ENCODE measurements around the gene CCR4. TPM values are rescaled to one million over a fixed set of nuclear protein-coding genes. Genes with fewer than 3 reads are reported as not detected.
"Not testable (repeated sequence)": the region's sequence is repeated elsewhere in the genome, so short reads cannot be mapped to it uniquely, and the experiment has no call there.

CCR4 gene
- total and polyA plus RNA-seq, 4 donors, result 0.08 to 0.20 (median 0.14) TPM

- DNase-seq (ENCODE audit: low read depth in 4 of 6, low spot score in 6 of 6), result no peak
- H3K36me3 ChIP-seq (ENCODE audit: control insufficient read depth, insufficient read depth, low read length), result no peaks in the 10 kb centered on the region
- no peak overlapping the region for H3K27ac ChIP-seq (ENCODE audit: low read depth, low read length)
- WGBS (ENCODE audit: insufficient coverage), result no CpG with 5 or more reads among the region's 1 CpG
- H3K4me3 ChIP-seq (ENCODE audit: low read depth, low read length), result no peak overlapping the region
- no peaks in the 10 kb centered on the region for H3K27me3 ChIP-seq (ENCODE audit: control insufficient read depth, insufficient read depth, low read length)
- no peaks in the 10 kb centered on the region for H3K4me1 ChIP-seq (ENCODE audit: control insufficient read depth, insufficient read depth, low read length)
- H3K9me3 ChIP-seq (ENCODE audit: control insufficient read depth, insufficient read depth, low read length), result no peaks in the 10 kb centered on the region
Measured at GRCh38 chr3:32973982-32974381, 22.5 kb downstream of the CCR4 start.

- Histone ChIP-seq H3K4me1 (ENCODE audit: control insufficient read depth, insufficient read depth, low read length) (no peaks in the 10 kb centered on the region), H3K27me3 (ENCODE audit: control insufficient read depth, insufficient read depth, low read length) (no peaks in the 10 kb centered on the region), H3K36me3 (ENCODE audit: control insufficient read depth, insufficient read depth, low read length) (no peaks in the 10 kb centered on the region), H3K9me3 (ENCODE audit: control insufficient read depth, insufficient read depth, low read length) (no peaks in the 10 kb centered on the region), H3K4me3 (ENCODE audit: low read depth, low read length) (no peak overlapping the region), H3K27ac (ENCODE audit: low read depth, low read length) (no peak overlapping the region)
- WGBS (ENCODE audit: insufficient coverage), result 95% methylated on average over 5 of the region's 6 CpGs
- DNase-seq (ENCODE audit: low read depth in 4 of 6, low spot score in 6 of 6), result no peak
Measured at GRCh38 chr3:32975891-32976595, 24.6 kb downstream of the CCR4 start.

GRCh38 chr3:32977861-32978260, 26.4 kb downstream of the CCR4 start:
- Histone ChIP-seq H3K27ac (ENCODE audit: low read depth, low read length) (no peak overlapping the region), H3K9me3 (ENCODE audit: control insufficient read depth, insufficient read depth, low read length) (no peaks in the 10 kb centered on the region), H3K4me1 (ENCODE audit: control insufficient read depth, insufficient read depth, low read length) (no peaks in the 10 kb centered on the region), H3K36me3 (ENCODE audit: control insufficient read depth, insufficient read depth, low read length) (no peaks in the 10 kb centered on the region), H3K4me3 (ENCODE audit: low read depth, low read length) (no peak overlapping the region), H3K27me3 (ENCODE audit: control insufficient read depth, insufficient read depth, low read length) (no peaks in the 10 kb centered on the region)
- WGBS (ENCODE audit: insufficient coverage), result 74% methylated on average over 5 of the region's 10 CpGs
- no peak for DNase-seq (ENCODE audit: low read depth in 4 of 6, low spot score in 6 of 6)

- no peak overlapping the region for H3K27ac ChIP-seq (ENCODE audit: low read depth, low read length)
- no peaks in the 10 kb centered on the region for H3K9me3 ChIP-seq (ENCODE audit: control insufficient read depth, insufficient read depth, low read length)
- H3K4me3 ChIP-seq (ENCODE audit: low read depth, low read length), result no peak overlapping the region
- no peaks in the 10 kb centered on the region for H3K27me3 ChIP-seq (ENCODE audit: control insufficient read depth, insufficient read depth, low read length)
- 100% methylated on average over 1 of the region's 5 CpGs for WGBS (ENCODE audit: insufficient coverage)
- H3K36me3 ChIP-seq (ENCODE audit: control insufficient read depth, insufficient read depth, low read length), result no peaks in the 10 kb centered on the region
- no peaks in the 10 kb centered on the region for H3K4me1 ChIP-seq (ENCODE audit: control insufficient read depth, insufficient read depth, low read length)
- DNase-seq (ENCODE audit: low read depth in 4 of 6, low spot score in 6 of 6), result no peak
Measured at GRCh38 chr3:32978331-32978730, 26.9 kb downstream of the CCR4 start.

- H3K4me3 ChIP-seq (ENCODE audit: low read depth, low read length), result no peak overlapping the region
- no peaks in the 10 kb centered on the region for H3K27me3 ChIP-seq (ENCODE audit: control insufficient read depth, insufficient read depth, low read length)
- no peaks in the 10 kb centered on the region for H3K36me3 ChIP-seq (ENCODE audit: control insufficient read depth, insufficient read depth, low read length)
- DNase-seq (ENCODE audit: low read depth in 4 of 6, low spot score in 6 of 6), result no peak
- H3K27ac ChIP-seq (ENCODE audit: low read depth, low read length), result no peak overlapping the region
- H3K9me3 ChIP-seq (ENCODE audit: control insufficient read depth, insufficient read depth, low read length), result no peaks in the 10 kb centered on the region
- no peaks in the 10 kb centered on the region for H3K4me1 ChIP-seq (ENCODE audit: control insufficient read depth, insufficient read depth, low read length)
Measured at GRCh38 chr3:32983124-32983523, 31.7 kb downstream of the CCR4 start.

- H3K27me3 ChIP-seq (ENCODE audit: control insufficient read depth, insufficient read depth, low read length); H3K9me3 ChIP-seq (ENCODE audit: control insufficient read depth, insufficient read depth, low read length); H3K27ac ChIP-seq (ENCODE audit: low read depth, low read length); H3K4me1 ChIP-seq (ENCODE audit: control insufficient read depth, insufficient read depth, low read length); H3K4me3 ChIP-seq (ENCODE audit: low read depth, low read length); H3K36me3 ChIP-seq (ENCODE audit: control insufficient read depth, insufficient read depth, low read length); DNase-seq (ENCODE audit: low read depth in 4 of 6, low spot score in 6 of 6): not testable (repeated sequence)
- WGBS (ENCODE audit: insufficient coverage), result 100% methylated on average over 1 of the region's 3 CpGs
Measured at GRCh38 chr3:32984918-32985317, 33.5 kb downstream of the CCR4 start.

- DNase-seq (ENCODE audit: low read depth in 4 of 6, low spot score in 6 of 6), result no peak
- Histone ChIP-seq H3K36me3 (ENCODE audit: control insufficient read depth, insufficient read depth, low read length) (no peaks in the 10 kb centered on the region), H3K27ac (ENCODE audit: low read depth, low read length) (no peak overlapping the region), H3K9me3 (ENCODE audit: control insufficient read depth, insufficient read depth, low read length) (no peaks in the 10 kb centered on the region), H3K4me3 (ENCODE audit: low read depth, low read length) (no peak overlapping the region), H3K27me3 (ENCODE audit: control insufficient read depth, insufficient read depth, low read length) (no peaks in the 10 kb centered on the region), H3K4me1 (ENCODE audit: control insufficient read depth, insufficient read depth, low read length) (no peaks in the 10 kb centered on the region)
- 90% methylated on average over 1 of the region's 6 CpGs for WGBS (ENCODE audit: insufficient coverage)
Measured at GRCh38 chr3:32989171-32989570, 37.7 kb downstream of the CCR4 start.

- Histone ChIP-seq H3K9me3 (ENCODE audit: control insufficient read depth, insufficient read depth, low read length) (no peaks in the 10 kb centered on the region), H3K36me3 (ENCODE audit: control insufficient read depth, insufficient read depth, low read length) (no peaks in the 10 kb centered on the region), H3K27ac (ENCODE audit: low read depth, low read length) (no peak overlapping the region), H3K4me1 (ENCODE audit: control insufficient read depth, insufficient read depth, low read length) (no peaks in the 10 kb centered on the region), H3K27me3 (ENCODE audit: control insufficient read depth, insufficient read depth, low read length) (no peaks in the 10 kb centered on the region), H3K4me3 (ENCODE audit: low read depth, low read length) (no peak overlapping the region)
- no CpG with 5 or more reads among the region's 2 CpGs for WGBS (ENCODE audit: insufficient coverage)
- no peak for DNase-seq (ENCODE audit: low read depth in 4 of 6, low spot score in 6 of 6)
Measured at GRCh38 chr3:32990116-32990515, 38.7 kb downstream of the CCR4 start.

- Histone ChIP-seq H3K4me1 (ENCODE audit: control insufficient read depth, insufficient read depth, low read length) (no peaks in the 10 kb centered on the region), H3K4me3 (ENCODE audit: low read depth, low read length) (no peak overlapping the region), H3K27ac (ENCODE audit: low read depth, low read length) (no peak overlapping the region), H3K9me3 (ENCODE audit: control insufficient read depth, insufficient read depth, low read length) (no peaks in the 10 kb centered on the region), H3K36me3 (ENCODE audit: control insufficient read depth, insufficient read depth, low read length) (no peaks in the 10 kb centered on the region), H3K27me3 (ENCODE audit: control insufficient read depth, insufficient read depth, low read length) (no peaks in the 10 kb centered on the region)
- 76% methylated on average over 4 of the region's 7 CpGs for WGBS (ENCODE audit: insufficient coverage)
- DNase-seq (ENCODE audit: low read depth in 4 of 6, low spot score in 6 of 6), result no peak
Measured at GRCh38 chr3:32991781-32992180, 40.3 kb downstream of the CCR4 start.

GRCh38 chr3:32992310-32992686, 40.9 kb downstream of the CCR4 start:
- DNase-seq (ENCODE audit: low read depth in 4 of 6, low spot score in 6 of 6), result no peak
- 100% methylated on average over 3 of the region's 3 CpGs for WGBS (ENCODE audit: insufficient coverage)
- peaks cover 4% of the 10 kb centered on the region for H3K36me3 ChIP-seq (ENCODE audit: control insufficient read depth, insufficient read depth, low read length)
- H3K4me1 ChIP-seq (ENCODE audit: control insufficient read depth, insufficient read depth, low read length), result no peaks in the 10 kb centered on the region
- H3K27ac ChIP-seq (ENCODE audit: low read depth, low read length), result no peak overlapping the region
- H3K9me3 ChIP-seq (ENCODE audit: control insufficient read depth, insufficient read depth, low read length), result no peaks in the 10 kb centered on the region
- H3K27me3 ChIP-seq (ENCODE audit: control insufficient read depth, insufficient read depth, low read length), result no peaks in the 10 kb centered on the region
- H3K4me3 ChIP-seq (ENCODE audit: low read depth, low read length), result no peak overlapping the region
